H9 (cell line): ENCODE data around the gene CRIP2. TPM values are rescaled to one million over a fixed set of nuclear protein-coding genes. Genes with fewer than 3 reads are reported as not detected.

Source experiments
- DNase-seq: peaks from one replicate; pipeline ENCODE4 v3.0.0-alpha.2; 2017
- H2AFZ ChIP-seq: one replicate; pipeline ENCODE4 v1.6.1; 2013; ENCODE audit warnings: mild to moderate bottlenecking, low read length, control low read depth, moderate library complexity
- H2AK5ac ChIP-seq: 2 replicates; pipeline ENCODE4 v1.6.1; 2013; ENCODE audit warnings: low read length, control low read depth, mixed read lengths; ENCODE audit not compliant: insufficient read length
- H2BK120ac ChIP-seq: one replicate; pipeline ENCODE4 v1.6.1; 2013; ENCODE audit warnings: low read depth, mild to moderate bottlenecking, low read length, control low read depth, inconsistent platforms; ENCODE audit not compliant: poor library complexity, severe bottlenecking
- H2BK12ac ChIP-seq: 2 replicates; pipeline ENCODE4 v1.6.1; 2013; ENCODE audit warnings: low read length, control low read depth, mixed read lengths, low read depth; ENCODE audit not compliant: insufficient read length
- H2BK15ac ChIP-seq: 2 replicates; pipeline ENCODE4 v1.6.1; 2013; ENCODE audit warnings: low read depth, low read length, control low read depth
- H2BK20ac ChIP-seq: one replicate; pipeline ENCODE4 v1.6.1; 2013; ENCODE audit warnings: low read depth, mild to moderate bottlenecking, low read length, control low read depth, inconsistent platforms; ENCODE audit not compliant: poor library complexity, severe bottlenecking
- H2BK5ac ChIP-seq: 2 replicates; pipeline ENCODE4 v1.6.1; 2013; ENCODE audit warnings: low read length, control low read depth, mixed read lengths; ENCODE audit not compliant: insufficient read length
- H3K14ac ChIP-seq: 2 replicates; pipeline ENCODE4 v1.6.1; 2013; ENCODE audit warnings: low read length, control low read depth; ENCODE audit not compliant: insufficient read depth
- H3K18ac ChIP-seq: 2 replicates; pipeline ENCODE4 v1.6.1; 2013; ENCODE audit warnings: low read depth, mild to moderate bottlenecking, mixed read lengths, low read length, control low read depth; ENCODE audit not compliant: insufficient read length
- H3K23ac ChIP-seq: 2 replicates; pipeline ENCODE4 v1.6.1; 2013; ENCODE audit warnings: low read length, control low read depth, mixed read lengths, low read depth; ENCODE audit not compliant: insufficient read length
- H3K23me2 ChIP-seq: 2 replicates; pipeline ENCODE4 v1.6.1; 2013; ENCODE audit warnings: low read depth, mild to moderate bottlenecking, mixed read lengths, low read length, control low read depth; ENCODE audit not compliant: insufficient read length, poor library complexity, severe bottlenecking
- H3K27ac ChIP-seq: 2 replicates; pipeline ENCODE4 v1.5.1; 2013; ENCODE audit warnings: low read length, control low read depth, mixed read lengths, low read depth; ENCODE audit not compliant: insufficient read length
- H3K27me3 ChIP-seq: 2 replicates; pipeline ENCODE4 v1.6.1; 2013; ENCODE audit warnings: low read length, control low read depth, inconsistent platforms; ENCODE audit not compliant: insufficient read depth
- H3K4ac ChIP-seq: 2 replicates; pipeline ENCODE4 v1.6.1; 2013; ENCODE audit warnings: low read depth, mild to moderate bottlenecking, control low read depth, inconsistent platforms, low read length, moderate library complexity
- H3K4me1 ChIP-seq: 2 replicates; pipeline ENCODE4 v1.6.1; 2013; ENCODE audit warnings: low read length, control low read depth, inconsistent platforms; ENCODE audit not compliant: insufficient read depth
- H3K4me2 ChIP-seq: 2 replicates; pipeline ENCODE4 v1.6.1; 2013; ENCODE audit warnings: low read length, control low read depth, mixed read lengths; ENCODE audit not compliant: insufficient read length, insufficient read depth
- H3K56ac ChIP-seq: 2 replicates; pipeline ENCODE4 v1.6.1; 2013; ENCODE audit warnings: low read depth, mild to moderate bottlenecking, mixed read lengths, low read length, control low read depth; ENCODE audit not compliant: insufficient read length
- H3K79me1 ChIP-seq: 2 replicates; pipeline ENCODE4 v1.6.1; 2013; ENCODE audit warnings: low read depth, mild to moderate bottlenecking, moderate library complexity, low read length, control low read depth, inconsistent platforms; ENCODE audit not compliant: insufficient read depth, poor library complexity, severe bottlenecking
- H3K79me2 ChIP-seq: 2 replicates; pipeline ENCODE4 v1.6.1; 2013; ENCODE audit warnings: low read length, control low read depth, inconsistent platforms; ENCODE audit not compliant: insufficient read depth
- H3K9ac ChIP-seq: 2 replicates; pipeline ENCODE4 v1.6.1; 2013; ENCODE audit warnings: low read length, control low read depth, mixed read lengths; ENCODE audit not compliant: insufficient read length; ENCODE audit errors: extremely low read depth
- H3K9me3 ChIP-seq: one replicate; pipeline ENCODE4 v1.6.1; 2013; ENCODE audit warnings: low read depth, low read length, inconsistent platforms; ENCODE audit not compliant: control insufficient read depth
- H3T11ph ChIP-seq: one replicate; pipeline ENCODE4 v1.6.1; 2013; ENCODE audit warnings: mild to moderate bottlenecking, low read length, control low read depth, inconsistent platforms
- H4K20me1 ChIP-seq: one replicate; pipeline ENCODE4 v1.6.1; 2013; ENCODE audit not compliant: control insufficient read depth, insufficient read length, insufficient read depth
- H4K5ac ChIP-seq: 2 replicates; pipeline ENCODE4 v1.6.1; 2013; ENCODE audit warnings: low read depth, mild to moderate bottlenecking, mixed read lengths, low read length, control low read depth; ENCODE audit not compliant: insufficient read length
- H4K8ac ChIP-seq: replicated peaks from 2 replicates; pipeline ENCODE4 v1.6.1; 2013; ENCODE audit warnings: low read length, control low read depth, mixed read lengths, low read depth; ENCODE audit not compliant: insufficient read length
- H4K91ac ChIP-seq: 2 replicates; pipeline ENCODE4 v1.6.1; 2013; ENCODE audit warnings: low read depth, mild to moderate bottlenecking, moderate library complexity, mixed read lengths, low read length, control low read depth; ENCODE audit not compliant: insufficient read length
- H3K27ac Mint-ChIP-seq, 3 experiments: 2 replicates in 2 of 3; 3 replicates in 1 of 3; pipeline ENCODE4 v1.8.0; 2020 to 2021; ENCODE audit warnings: mixed read lengths in 3 of 3, mild to moderate bottlenecking in 1 of 3, moderate library complexity in 1 of 3
- H3K27me3 Mint-ChIP-seq: 2 replicates; pipeline ENCODE4 v1.8.0; 2021; ENCODE audit warnings: low read depth, mild to moderate bottlenecking, moderate library complexity, mixed read lengths
- H3K36me3 Mint-ChIP-seq, 3 experiments: 2 replicates in 2 of 3; 3 replicates in 1 of 3; pipeline ENCODE4 v1.8.0; 2020 to 2021; ENCODE audit warnings: low read depth in 3 of 3, mixed read lengths in 3 of 3; ENCODE audit not compliant: insufficient read depth in 1 of 3
- H3K4me1 Mint-ChIP-seq, 2 experiments: 2 replicates each; pipeline ENCODE4 v1.8.0; 2020; ENCODE audit warnings: mixed read lengths in 2 of 2
- H3K4me3 Mint-ChIP-seq, 2 experiments: 2 replicates in 1 of 2; 3 replicates in 1 of 2; pipeline ENCODE4 v1.8.0; 2020 to 2021; ENCODE audit warnings: mild to moderate bottlenecking in 2 of 2, mixed read lengths in 2 of 2, moderate library complexity in 1 of 2
- H3K9me3 Mint-ChIP-seq, 2 experiments: 2 replicates in 1 of 2; 3 replicates in 1 of 2; pipeline ENCODE4 v1.8.0; 2020; ENCODE audit warnings: mild to moderate bottlenecking in 2 of 2, mixed read lengths in 2 of 2, moderate library complexity in 1 of 2
- CTCF ChIP-seq: fragments of 200-600 bp; sonication (generic); conservative IDR thresholded peaks from 3 replicates; pipeline ENCODE4 v1.8.0; 2021; ENCODE audit warnings: antibody characterized with exemption, mild to moderate bottlenecking
- WGBS: extraction: QIAGEN DNeasy Blood & Tissue Kit; methylation state at CpG from one replicate; pipeline ENCODE4 v1.1.7; 2013; ENCODE audit warnings: missing lambda C conversion rate, low lambda C conversion rate, mixed read lengths; ENCODE audit not compliant: insufficient read length; ENCODE audit errors: extremely low coverage; 5-methylcytosine and 5-hydroxymethylcytosine counted together
- total RNA-seq: library from RNA; stranded (reverse); gene quantifications from 2 replicates; pipeline ENCODE4 v1.2.1, GENCODE V29; 2021

CRIP2 gene
- total RNA-seq, 1 experiment from 2014 or later: 5.7 TPM

- H3T11ph ChIP-seq: no peak overlapping the region
- H2AK5ac ChIP-seq: no peak overlapping the region
- H2BK12ac ChIP-seq: no peak overlapping the region
- H3K79me1 ChIP-seq: no peaks in the 10 kb centered on the region
- no peaks in the 10 kb centered on the region for H3K27me3 ChIP-seq
- peaks cover 2 to 10% of the 10 kb centered on the region in 2 experiments; a peak in 2 of 4 replicates for H3K4me1 Mint-ChIP-seq
- H3K4ac ChIP-seq: no peak overlapping the region
- DNase-seq: no peak
- H3K79me2 ChIP-seq: no peaks in the 10 kb centered on the region
- H3K27me3 Mint-ChIP-seq: no peaks in the 10 kb centered on the region
- no peaks in the 10 kb centered on the region; the same call in 1 of the 2 replicates for H3K4me1 ChIP-seq
- H3K56ac ChIP-seq: no peak overlapping the region
- H3K9me3 ChIP-seq: no peaks in the 10 kb centered on the region
- no peak overlapping the region for H3K9ac ChIP-seq
- no peak overlapping the region for H2BK120ac ChIP-seq
- no peak overlapping the region for H4K8ac ChIP-seq
- H3K4me2 ChIP-seq: no peak overlapping the region
- no peak overlapping the region for H4K5ac ChIP-seq
- no peaks in the 10 kb centered on the region for H3K9me3 Mint-ChIP-seq
- no peak overlapping the region for H2AFZ ChIP-seq
- no peak overlapping the region for H3K4me3 Mint-ChIP-seq
- H3K36me3 Mint-ChIP-seq: peaks cover 9 to 26% (median 24%) of the 10 kb centered on the region in 3 experiments; a peak in 6 of 7 replicates
- H2BK5ac ChIP-seq: no peak overlapping the region
- H4K91ac ChIP-seq: no peak overlapping the region
- H3K27ac Mint-ChIP-seq: no peak overlapping the region
- H3K23ac ChIP-seq: no peak overlapping the region
- no peaks in the 10 kb centered on the region for H3K23me2 ChIP-seq
- H2BK20ac ChIP-seq: no peak overlapping the region
- H3K18ac ChIP-seq: no peak overlapping the region
- no peak overlapping the region; the same call in 1 of the 2 replicates for H3K14ac ChIP-seq
- H4K20me1 ChIP-seq: no peaks in the 10 kb centered on the region
- H3K27ac ChIP-seq: no peak overlapping the region
- no peak overlapping the region for H2BK15ac ChIP-seq
- no peak for TF ChIP-seq CTCF
- WGBS: no CpG with 5 or more reads among the region's 20 CpGs
These were observed 7.2 kb upstream of the CRIP2 start for GRCh38 chr14:105467249-105467941.
